Activated naive CD8-positive, alpha-beta T cell treated with anti-CD3 and anti-CD28 coated beads, Interleukin-2, amount 50 U/mL, for 24 hours (primary cell): Measurements from ENCODE around the gene NNT.
"Not testable (repeated sequence)": the region's sequence is repeated elsewhere in the genome, so short reads cannot be mapped to it uniquely, and the experiment has no call there.

Experiments used
- ATAC-seq: fragments of 150-1000 bp; cut with Tn5 transposase; one replicate; pipeline ENCODE4 v1.10.0; 2021
- DNase-seq: peaks from one replicate; pipeline ENCODE4 v3.0.0; 2021
- H3K27ac Mint-ChIP-seq: one replicate; pipeline ENCODE4 v1.8.0; 2021; ENCODE audit warnings: mild to moderate bottlenecking, mixed read lengths
- H3K27me3 Mint-ChIP-seq: one replicate; pipeline ENCODE4 v1.8.0; 2021; ENCODE audit warnings: mixed read lengths
- H3K36me3 Mint-ChIP-seq: one replicate; pipeline ENCODE4 v1.8.0; 2021; ENCODE audit warnings: low read depth, mixed read lengths
- H3K4me1 Mint-ChIP-seq: one replicate; pipeline ENCODE4 v1.8.0; 2021; ENCODE audit warnings: mixed read lengths
- H3K4me3 Mint-ChIP-seq: one replicate; pipeline ENCODE4 v1.8.0; 2021; ENCODE audit warnings: mild to moderate bottlenecking, moderate library complexity, mixed read lengths
- H3K9me3 Mint-ChIP-seq: one replicate; pipeline ENCODE4 v1.8.0; 2021; ENCODE audit warnings: mixed read lengths

NNT gene

DNA sequence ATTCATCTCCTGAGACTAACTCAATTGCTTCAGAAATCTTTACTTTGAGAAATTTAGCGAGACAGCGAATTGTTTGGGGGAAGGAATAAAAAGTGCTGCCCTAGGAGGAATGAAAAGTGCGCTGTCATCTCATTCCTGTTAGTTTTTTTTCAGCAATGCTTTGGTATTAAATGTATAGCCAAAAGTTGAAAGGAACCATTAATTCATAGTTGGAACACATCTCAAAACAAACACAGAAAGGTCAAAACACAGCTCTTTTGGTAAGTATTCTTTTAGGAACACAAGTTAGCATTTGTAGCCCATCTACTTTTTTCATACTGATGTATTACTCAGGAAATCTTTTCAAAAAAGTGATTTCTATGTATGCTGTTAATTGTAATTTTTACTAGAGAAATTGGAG, 109.1 kb downstream of the NNT start:
- no peaks in the 10 kb centered on the region for H3K9me3 Mint-ChIP-seq
- no peaks in the 10 kb centered on the region for H3K27me3 Mint-ChIP-seq
- H3K27ac Mint-ChIP-seq, result no peak overlapping the region
- H3K4me1 Mint-ChIP-seq, result no peaks in the 10 kb centered on the region
- H3K4me3 Mint-ChIP-seq, result no peak overlapping the region
- ATAC-seq (no peak), DNase-seq (no peak)
- H3K36me3 Mint-ChIP-seq, result peaks cover 4% of the 10 kb centered on the region

DNA sequence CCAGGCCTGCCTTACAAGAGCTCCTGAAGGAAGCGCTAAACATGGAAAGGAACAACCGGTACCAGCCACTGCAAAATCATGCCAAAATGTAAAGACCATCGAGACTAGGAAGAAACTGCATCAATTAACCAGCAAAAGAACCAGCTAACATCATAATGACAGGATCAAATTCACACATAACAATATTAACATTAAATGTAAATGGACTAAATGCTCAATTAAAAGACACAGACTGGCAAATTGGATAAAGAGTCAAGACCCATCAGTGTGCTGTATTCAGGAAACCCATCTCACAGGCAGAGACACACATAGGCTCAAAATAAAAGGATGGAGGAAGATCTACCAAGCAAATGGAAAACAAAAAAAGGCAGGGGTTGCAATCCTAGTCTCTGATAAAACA, 116.8 kb downstream of the NNT start:
- not testable (repeated sequence) for H3K4me1 Mint-ChIP-seq, H3K36me3 Mint-ChIP-seq, H3K4me3 Mint-ChIP-seq, DNase-seq, H3K27ac Mint-ChIP-seq, H3K27me3 Mint-ChIP-seq, H3K9me3 Mint-ChIP-seq, ATAC-seq

DNA sequence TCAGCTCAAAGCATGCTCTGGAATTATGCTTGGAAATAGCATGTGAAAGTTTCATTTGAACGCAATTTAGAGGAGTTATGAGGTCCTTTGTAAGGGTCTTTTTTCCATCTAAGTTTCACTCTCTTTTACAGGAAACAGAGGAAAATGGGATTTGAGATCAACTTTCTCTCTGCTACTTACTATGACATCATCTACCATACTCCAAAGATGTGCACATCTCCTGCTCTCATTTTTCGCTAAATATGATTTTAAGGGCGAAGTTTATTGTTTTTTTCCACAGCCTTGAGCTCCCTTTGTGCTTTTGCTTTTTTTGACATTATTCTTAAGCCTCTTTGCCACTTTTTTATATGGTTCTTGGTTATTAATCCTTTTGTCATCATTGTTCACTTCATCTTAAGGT, 125.6 kb downstream of the NNT start:
- Mint-ChIP-seq H3K4me3 (no peak overlapping the region), H3K27me3 (peaks cover 8% of the 10 kb centered on the region), H3K4me1 (no peaks in the 10 kb centered on the region), H3K27ac (no peak overlapping the region), H3K9me3 (no peaks in the 10 kb centered on the region), H3K36me3 (no peaks in the 10 kb centered on the region)
- ATAC-seq, result no peak
- DNase-seq, result no peak

DNA sequence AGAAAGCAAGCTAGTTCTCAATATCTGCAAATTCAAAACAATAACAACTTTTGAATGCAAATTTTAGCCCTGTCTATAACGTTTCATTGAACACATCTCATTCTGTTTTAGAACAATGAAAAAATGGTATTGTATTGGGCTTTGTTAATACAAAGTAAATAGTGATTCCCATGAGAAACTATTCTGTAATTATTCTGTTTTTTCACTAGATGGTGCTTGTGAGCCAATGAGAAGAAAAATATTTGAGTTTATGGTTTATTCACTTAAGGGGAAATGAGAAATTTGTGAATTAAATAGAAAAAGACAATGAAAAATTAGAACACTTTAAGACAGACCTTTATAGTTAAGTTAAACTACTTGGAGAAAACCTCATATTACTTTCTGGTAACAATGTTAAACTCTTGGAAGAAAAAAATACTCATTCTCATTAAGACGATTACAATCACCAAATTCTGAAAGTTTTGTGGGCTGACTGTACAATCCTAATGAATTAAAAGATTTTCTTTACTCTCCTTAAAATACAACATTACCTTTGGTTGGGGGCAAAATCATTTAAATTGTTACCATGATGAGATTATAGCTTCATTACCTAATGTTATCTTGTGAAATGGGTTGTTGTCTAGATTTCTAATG, 127.0 kb downstream of the NNT start:
- ATAC-seq, result no peak
- H3K27ac Mint-ChIP-seq, result no peak overlapping the region
- no peak for DNase-seq
- no peak overlapping the region for H3K4me3 Mint-ChIP-seq
- H3K36me3 Mint-ChIP-seq, result no peaks in the 10 kb centered on the region
- H3K4me1 Mint-ChIP-seq, result no peaks in the 10 kb centered on the region
- no peaks in the 10 kb centered on the region for H3K9me3 Mint-ChIP-seq
- H3K27me3 Mint-ChIP-seq, result peaks cover 8% of the 10 kb centered on the region

DNA sequence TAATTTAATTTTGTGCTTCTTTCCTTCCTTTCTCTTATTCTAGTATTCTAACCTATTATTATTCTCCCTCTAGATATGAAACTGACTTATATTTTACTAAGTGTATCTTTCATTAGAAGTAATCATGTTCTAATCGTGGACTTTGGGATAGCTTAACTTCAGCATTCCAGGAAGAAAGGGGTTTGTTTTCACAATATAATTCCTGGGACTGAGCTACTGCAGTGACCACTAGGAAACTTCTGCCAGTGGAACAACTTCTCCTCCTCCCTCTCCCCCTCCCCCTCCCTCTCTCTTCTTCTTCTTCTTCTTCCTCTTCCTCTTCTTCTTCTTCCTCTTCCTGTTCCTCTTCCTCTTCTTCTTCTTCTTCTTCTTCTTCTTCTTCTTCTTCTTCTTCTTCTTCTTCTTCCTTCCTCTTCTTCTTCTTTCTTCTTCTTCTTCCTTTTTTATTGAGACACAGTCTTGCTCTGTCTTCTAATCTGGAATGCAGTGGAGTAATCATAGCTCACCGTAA, 127.9 kb downstream of the NNT start:
- Mint-ChIP-seq H3K4me1 (no peaks in the 10 kb centered on the region), H3K36me3 (no peaks in the 10 kb centered on the region), H3K27ac (no peak overlapping the region), H3K27me3 (peaks cover 8% of the 10 kb centered on the region), H3K4me3 (no peak overlapping the region), H3K9me3 (no peaks in the 10 kb centered on the region)
- ATAC-seq (no peak), DNase-seq (no peak)

DNA sequence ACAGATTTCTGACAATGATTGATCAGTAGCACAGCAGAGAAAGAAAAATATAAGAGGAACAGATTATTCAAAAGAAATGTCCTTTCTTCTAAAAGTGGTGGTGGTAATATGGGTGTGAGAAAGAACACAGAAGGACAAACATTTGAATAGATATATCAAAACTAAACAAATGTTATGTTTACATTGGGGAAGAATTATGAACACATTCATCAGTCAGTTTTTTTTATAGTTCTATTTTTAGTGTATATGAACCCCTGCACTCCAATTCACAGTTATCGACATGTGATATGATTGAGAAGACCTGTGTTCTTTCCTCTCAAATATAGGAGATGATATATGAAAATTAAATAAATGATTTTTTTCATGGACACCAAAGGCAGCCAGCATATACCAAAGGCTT, 128.6 kb downstream of the NNT start:
- Mint-ChIP-seq H3K27ac (no peak overlapping the region), H3K9me3 (no peaks in the 10 kb centered on the region)

DNA sequence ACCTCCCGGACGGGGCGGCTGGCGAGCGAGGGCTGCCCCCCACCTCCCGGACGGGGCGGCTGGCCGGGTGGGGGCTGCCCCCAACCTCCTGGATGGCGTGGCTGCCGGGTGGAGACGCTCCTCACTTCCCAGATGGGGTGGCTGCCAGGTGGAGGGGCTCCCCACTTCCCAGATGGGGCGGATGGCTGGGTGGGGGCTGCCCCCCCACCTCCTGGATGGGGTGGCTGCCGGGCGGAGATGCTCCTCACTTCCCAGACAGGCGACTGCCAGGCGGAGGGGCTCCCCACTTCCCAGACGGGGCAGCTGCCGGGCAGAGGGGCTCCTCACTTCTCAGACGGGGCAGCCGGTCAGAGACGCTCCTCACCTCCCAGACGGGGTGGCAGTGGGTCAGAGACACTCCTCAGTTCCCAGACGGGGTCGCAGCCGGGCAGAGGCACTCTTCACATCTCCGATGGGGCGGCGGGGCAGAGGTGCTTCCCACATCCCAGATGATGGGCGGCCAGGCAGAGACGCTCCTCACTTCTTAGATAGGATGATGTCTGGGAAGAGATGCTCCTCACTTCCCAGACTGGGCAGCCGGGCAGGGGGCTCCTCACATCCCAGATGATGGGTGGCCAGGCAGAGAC, 143.1 kb downstream of the NNT start:
- not testable (repeated sequence) for ATAC-seq, H3K4me3 Mint-ChIP-seq, H3K9me3 Mint-ChIP-seq, H3K36me3 Mint-ChIP-seq, DNase-seq, H3K4me1 Mint-ChIP-seq, H3K27me3 Mint-ChIP-seq, H3K27ac Mint-ChIP-seq

More for the DNA sequence above, 128.6 kb downstream of the NNT start:
- no peaks in the 10 kb centered on the region for H3K4me1 Mint-ChIP-seq
- DNase-seq, result no peak
- no peak overlapping the region for H3K4me3 Mint-ChIP-seq
- ATAC-seq, result no peak
- no peaks in the 10 kb centered on the region for H3K36me3 Mint-ChIP-seq
- peaks cover 8% of the 10 kb centered on the region for H3K27me3 Mint-ChIP-seq

DNA sequence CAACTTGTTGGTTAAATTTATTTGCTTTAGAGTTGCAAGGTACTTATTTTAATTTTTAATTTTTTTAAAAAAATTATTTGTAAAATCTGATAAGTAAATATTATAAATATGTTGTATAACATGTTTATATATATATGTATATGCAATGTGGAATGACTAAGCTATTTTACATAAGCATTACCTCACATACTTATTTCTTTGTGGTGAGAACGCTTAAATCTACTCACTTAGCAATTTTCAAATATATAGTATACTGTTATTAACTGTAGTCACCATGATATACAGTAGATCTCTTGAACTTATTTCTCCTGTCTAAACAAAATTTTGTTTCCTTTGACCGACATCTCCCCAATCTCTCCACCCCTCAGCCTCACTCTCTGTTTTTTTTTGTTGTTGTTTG, 147.8 kb downstream of the NNT start:
- ATAC-seq (no peak), DNase-seq (no peak)
- no peak overlapping the region for H3K27ac Mint-ChIP-seq
- H3K9me3 Mint-ChIP-seq, result peaks cover 11% of the 10 kb centered on the region
- H3K4me1 Mint-ChIP-seq, result no peaks in the 10 kb centered on the region
- H3K4me3 Mint-ChIP-seq, result no peak overlapping the region
- H3K36me3 Mint-ChIP-seq, result no peaks in the 10 kb centered on the region
- peaks cover 2% of the 10 kb centered on the region for H3K27me3 Mint-ChIP-seq

DNA sequence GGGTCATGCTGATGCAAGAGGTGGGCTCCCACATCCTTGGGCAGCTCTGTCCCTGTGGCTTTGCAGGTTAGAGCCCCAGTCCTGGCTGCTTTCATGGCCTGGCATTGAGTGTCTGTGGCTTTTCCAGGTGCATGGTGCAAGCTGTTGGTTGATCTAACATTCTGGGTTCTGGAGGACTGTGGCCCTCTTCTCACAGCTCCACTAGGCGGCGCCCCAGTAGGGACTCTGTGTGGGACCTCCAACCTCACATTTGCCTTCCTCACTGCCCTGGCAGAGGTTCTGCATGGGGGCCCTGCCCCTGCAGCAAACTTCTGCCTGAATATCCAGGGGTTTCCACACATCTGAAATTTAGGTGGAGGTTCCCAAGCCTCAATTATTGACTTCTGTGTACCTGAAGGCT, 150.1 kb downstream of the NNT start:
- H3K27me3 Mint-ChIP-seq, result peaks cover 2% of the 10 kb centered on the region
- no peak overlapping the region for H3K27ac Mint-ChIP-seq
- no peaks in the 10 kb centered on the region for H3K36me3 Mint-ChIP-seq
- H3K9me3 Mint-ChIP-seq, result peaks cover 11% of the 10 kb centered on the region
- H3K4me3 Mint-ChIP-seq, result no peak overlapping the region
- DNase-seq, result no peak
- no peaks in the 10 kb centered on the region for H3K4me1 Mint-ChIP-seq
- ATAC-seq, result no peak
